8988T (cell line): ENCODE results near the gene NUDT7.
A peak's percentile ranks its signal among the peaks of the same experiment; 100 is the strongest.

Experiments
- DNase-seq: peaks from one replicate; pipeline ENCODE4 v3.0.0; 2011

The NUDT7 gene

GRCh38 chr16:77729951-77730350 is 7.6 kb downstream of the NUDT7 start:
- no peak for DNase-seq

- no peak for DNase-seq
Observed at GRCh38 chr16:77732241-77732946, 10.1 kb downstream of the NUDT7 start.

GRCh38 chr16:77736879-77737278 is 14.6 kb downstream of the NUDT7 start:
- DNase-seq, result no peak

GRCh38 chr16:77738706-77739558 is 16.6 kb downstream of the NUDT7 start:
- no peak for DNase-seq

- DNase-seq, result no peak
Observed at GRCh38 chr16:77739559-77739892, 17.2 kb downstream of the NUDT7 start.

GRCh38 chr16:77744141-77744540 is 21.8 kb downstream of the NUDT7 start:
- DNase-seq, result no peak

GRCh38 chr16:77745972-77746371 is 23.7 kb downstream of the NUDT7 start:
- DNase-seq, result no peak

- DNase-seq, result no peak
Observed at GRCh38 chr16:77748421-77749005, 26.2 kb downstream of the NUDT7 start.

GRCh38 chr16:77749415-77749814 is 27.1 kb downstream of the NUDT7 start:
- no peak for DNase-seq

- DNase-seq, result no peak
Observed at GRCh38 chr16:77758046-77758445, 35.7 kb downstream of the NUDT7 start.

GRCh38 chr16:77758508-77758907 is 36.2 kb downstream of the NUDT7 start:
- DNase-seq, result no peak

- DNase-seq, result no peak
Observed at GRCh38 chr16:77759201-77759600, 36.9 kb downstream of the NUDT7 start.

- DNase-seq, result no peak
Observed at GRCh38 chr16:77759821-77760220, 37.5 kb downstream of the NUDT7 start.

GRCh38 chr16:77760800-77761199 is 38.5 kb downstream of the NUDT7 start:
- DNase-seq, result no peak

- no peak for DNase-seq
Observed at GRCh38 chr16:77761204-77761603, 38.9 kb downstream of the NUDT7 start.

GRCh38 chr16:77762262-77762661 is 39.9 kb downstream of the NUDT7 start:
- no peak for DNase-seq

- no peak for DNase-seq
Observed at GRCh38 chr16:77763994-77764393, 41.7 kb downstream of the NUDT7 start.

GRCh38 chr16:77767211-77767610 is 44.9 kb downstream of the NUDT7 start:
- no peak for DNase-seq

GRCh38 chr16:77767826-77768225 is 45.5 kb downstream of the NUDT7 start:
- DNase-seq, result no peak

- DNase-seq, result no peak
Observed at GRCh38 chr16:77775911-77776909, 53.9 kb downstream of the NUDT7 start.

GRCh38 chr16:77777745-77778144 is 55.4 kb downstream of the NUDT7 start:
- no peak for DNase-seq

GRCh38 chr16:77780378-77780837 is 58.1 kb downstream of the NUDT7 start:
- DNase-seq, result peak; percentile 69

- no peak for DNase-seq
Observed at GRCh38 chr16:77781091-77781490, 58.8 kb downstream of the NUDT7 start.
